ENCODE measurements around the gene CACNG5.

DNA sequence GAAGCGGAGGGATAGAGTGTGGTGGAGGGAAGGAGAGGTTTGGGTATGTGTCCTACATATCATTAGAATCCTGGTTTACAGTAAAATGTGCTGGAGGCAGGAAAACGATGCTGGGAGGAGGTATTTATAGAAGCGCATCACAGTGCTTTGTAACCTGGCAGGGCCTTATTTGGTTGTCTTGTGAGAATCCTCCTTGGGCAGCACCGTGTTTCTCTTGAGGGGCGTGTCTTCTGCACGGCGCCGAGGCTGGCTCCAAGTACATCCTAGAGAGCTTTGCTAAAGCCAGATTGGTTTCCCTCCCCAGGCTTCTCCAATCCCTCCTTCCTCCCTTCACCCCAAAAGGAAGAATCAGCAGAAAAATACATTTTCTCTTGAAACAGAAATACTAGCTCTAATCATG lies 24.4 kb downstream of the CACNG5 start:
- TF ChIP-seq, protein P1, sequence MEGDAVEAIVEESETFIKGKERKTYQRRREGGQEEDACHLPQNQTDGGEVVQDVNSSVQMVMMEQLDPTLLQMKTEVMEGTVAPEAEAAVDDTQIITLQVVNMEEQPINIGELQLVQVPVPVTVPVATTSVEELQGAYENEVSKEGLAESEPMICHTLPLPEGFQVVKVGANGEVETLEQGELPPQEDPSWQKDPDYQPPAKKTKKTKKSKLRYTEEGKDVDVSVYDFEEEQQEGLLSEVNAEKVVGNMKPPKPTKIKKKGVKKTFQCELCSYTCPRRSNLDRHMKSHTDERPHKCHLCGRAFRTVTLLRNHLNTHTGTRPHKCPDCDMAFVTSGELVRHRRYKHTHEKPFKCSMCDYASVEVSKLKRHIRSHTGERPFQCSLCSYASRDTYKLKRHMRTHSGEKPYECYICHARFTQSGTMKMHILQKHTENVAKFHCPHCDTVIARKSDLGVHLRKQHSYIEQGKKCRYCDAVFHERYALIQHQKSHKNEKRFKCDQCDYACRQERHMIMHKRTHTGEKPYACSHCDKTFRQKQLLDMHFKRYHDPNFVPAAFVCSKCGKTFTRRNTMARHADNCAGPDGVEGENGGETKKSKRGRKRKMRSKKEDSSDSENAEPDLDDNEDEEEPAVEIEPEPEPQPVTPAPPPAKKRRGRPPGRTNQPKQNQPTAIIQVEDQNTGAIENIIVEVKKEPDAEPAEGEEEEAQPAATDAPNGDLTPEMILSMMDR (IDR thresholded peaks at IDR 0.05; ENCODE audit: borderline replicate concordance, extremely low read depth, low read length, poor library complexity, severe bottlenecking) = no peak
- no peak for TF ChIP-seq EZH2 (IDR thresholded peaks at IDR 0.05; ENCODE audit: borderline replicate concordance, low read depth, low read length, severe bottlenecking)
